Activated naive CD8-positive, alpha-beta T cell treated with anti-CD3 and anti-CD28 coated beads for 36 hours (primary cell): ENCODE data around the gene FAM221B. TPM values are rescaled to one million over a fixed set of nuclear protein-coding genes. Genes with fewer than 3 reads are reported as not detected.

Experiments used
- DNase-seq: peaks from one replicate; pipeline ENCODE4 v3.0.0; 2021
- H3K27ac Mint-ChIP-seq: one replicate; pipeline ENCODE4 v1.8.0; 2022; ENCODE audit warnings: mild to moderate bottlenecking, moderate library complexity, mixed read lengths
- H3K27me3 Mint-ChIP-seq: one replicate; pipeline ENCODE4 v1.8.0; 2022; ENCODE audit warnings: mild to moderate bottlenecking, mixed read lengths
- H3K36me3 Mint-ChIP-seq: one replicate; pipeline ENCODE4 v1.8.0; 2021; ENCODE audit warnings: mild to moderate bottlenecking, mixed read lengths
- H3K4me1 Mint-ChIP-seq: one replicate; pipeline ENCODE4 v1.8.0; 2021; ENCODE audit warnings: mixed read lengths
- H3K4me3 Mint-ChIP-seq: one replicate; pipeline ENCODE4 v1.8.0; 2022; ENCODE audit warnings: mild to moderate bottlenecking, moderate library complexity, mixed read lengths
- H3K9me3 Mint-ChIP-seq: one replicate; pipeline ENCODE4 v1.8.0; 2022; ENCODE audit warnings: mixed read lengths
- total RNA-seq, 2 experiments: library from RNA; stranded (reverse); gene quantifications; one replicate each; pipeline ENCODE4 v1.2.3, GENCODE V29; 2021

Gene FAM221B
- total RNA-seq, 2 experiments from 2014 or later = not detected

- no peak overlapping the region for H3K27ac Mint-ChIP-seq
- peaks cover 9% of the 10 kb centered on the region for H3K4me1 Mint-ChIP-seq
- DNase-seq = no peak
- no peaks in the 10 kb centered on the region for H3K9me3 Mint-ChIP-seq
- no peaks in the 10 kb centered on the region for H3K36me3 Mint-ChIP-seq
- H3K4me3 Mint-ChIP-seq = no peak overlapping the region
- H3K27me3 Mint-ChIP-seq = no peaks in the 10 kb centered on the region
Measured at GRCh38 chr9:35769763-35770162, 58.8 kb downstream of the FAM221B start.

- H3K4me3 Mint-ChIP-seq = no peak overlapping the region
- DNase-seq = no peak
- H3K4me1 Mint-ChIP-seq = peaks cover 13% of the 10 kb centered on the region
- H3K36me3 Mint-ChIP-seq = peaks cover 3% of the 10 kb centered on the region
- no peak overlapping the region for H3K27ac Mint-ChIP-seq
- H3K27me3 Mint-ChIP-seq = no peaks in the 10 kb centered on the region
- no peaks in the 10 kb centered on the region for H3K9me3 Mint-ChIP-seq
Measured at GRCh38 chr9:35767458-35767857, 61.1 kb downstream of the FAM221B start.

GRCh38 chr9:35766997-35767396 lies 61.5 kb downstream of the FAM221B start:
- peaks cover 15% of the 10 kb centered on the region for H3K4me1 Mint-ChIP-seq

More at GRCh38 chr9:35766997-35767396, 61.5 kb downstream of the FAM221B start:
- H3K27me3 Mint-ChIP-seq = no peaks in the 10 kb centered on the region
- no peaks in the 10 kb centered on the region for H3K9me3 Mint-ChIP-seq
- H3K27ac Mint-ChIP-seq = no peak overlapping the region
- H3K4me3 Mint-ChIP-seq = no peak overlapping the region
- H3K36me3 Mint-ChIP-seq = peaks cover 3% of the 10 kb centered on the region
- DNase-seq = no peak

Other genes with a start within 250 kb of the FAM221B start
- 10 to 100 TPM; 24.9 to 26.0 TPM for gene TESK1, start 223.5 kb downstream of the FAM221B start, total RNA-seq
- 10 to 100 TPM; 11.4 to 11.5 TPM for gene CD72, start 210.3 kb downstream of the FAM221B start, total RNA-seq
- gene SIT1, start 177.8 kb downstream of the FAM221B start, total RNA-seq = 10 to 100 TPM; 67.7 to 69.4 TPM
- over 10,000 TPM in 1 of 2 experiments, 1,000 to 10,000 TPM in 1; 8,498 to 10,099 TPM for gene RMRP, start 170.7 kb downstream of the FAM221B start, total RNA-seq
- 1 to 10 TPM; 8.2 to 9.4 TPM for gene CCDC107, start 170.4 kb downstream of the FAM221B start, total RNA-seq
- 10 to 100 TPM; 17.2 to 18.7 TPM for gene ARHGEF39, start 163.5 kb downstream of the FAM221B start, total RNA-seq
- gene CA9, start 154.8 kb downstream of the FAM221B start, total RNA-seq = 1 to 10 TPM; 1.5 to 2.7 TPM
- gene TPM2, start 138.8 kb downstream of the FAM221B start, total RNA-seq = 1 to 10 TPM; 3.3 to 4.6 TPM
- gene TLN1, start 96.5 kb downstream of the FAM221B start, total RNA-seq = 100 to 1,000 TPM; 158 to 169 TPM
- 10 to 100 TPM; 23.7 to 24.5 TPM for gene CREB3, start 96.1 kb downstream of the FAM221B start, total RNA-seq
- gene GBA2, start 79.5 kb downstream of the FAM221B start, total RNA-seq = 10 to 100 TPM; 22.6 to 24.2 TPM
- gene RGP1, start 79.4 kb downstream of the FAM221B start, total RNA-seq = 10 to 100 TPM; 12.7 to 13.4 TPM
- gene MSMP, start 74.5 kb downstream of the FAM221B start, total RNA-seq = under 1 TPM in 1 of 2 experiments, not detected in 1; 0.94 TPM
- gene NPR2, start 37.1 kb downstream of the FAM221B start, total RNA-seq = 1 to 10 TPM; 4.7 to 8.9 TPM
- 1 to 10 TPM in 1 of 2 experiments, under 1 TPM in 1; 0.68 to 1.0 TPM for gene SPAG8, start 16.5 kb downstream of the FAM221B start, total RNA-seq
- 10 to 100 TPM; 65.0 to 70.1 TPM for gene HINT2, start 13.7 kb downstream of the FAM221B start, total RNA-seq
- gene TMEM8B, start 496 bp upstream of the FAM221B start, total RNA-seq = 1 to 10 TPM; 2.8 to 3.1 TPM
- not detected for gene OR13J1, start 41.7 kb upstream of the FAM221B start, total RNA-seq
- gene HRCT1, start 77.5 kb upstream of the FAM221B start, total RNA-seq = not detected
- not detected for gene SPAAR, start 80.8 kb upstream of the FAM221B start, total RNA-seq
- not detected for gene OR2S2, start 129.4 kb upstream of the FAM221B start, total RNA-seq
- gene RECK, start 208.2 kb upstream of the FAM221B start, total RNA-seq = 1 to 10 TPM; 4.4 to 5.2 TPM